Liver (tissue), 9 donors: ENCODE data around the gene MAP6. TPM values are rescaled to one million over a fixed set of nuclear protein-coding genes. Genes with fewer than 3 reads are reported as not detected.

Experiments
- DNase-seq: peaks from one replicate; pipeline ENCODE4 v3.0.0-alpha.2; 2017; ENCODE audit warnings: low spot score
- H3K27ac ChIP-seq, 2 donors: one replicate each; pipeline ENCODE4 v1.7.0; 2013; ENCODE audit warnings: inconsistent platforms in 2 of 2, low read length in 2 of 2, control low read depth in 1 of 2, low read depth in 1 of 2, mild to moderate bottlenecking in 1 of 2
- H3K27me3 ChIP-seq, 4 donors: one replicate each; pipeline versions ENCODE4 v1.6.1 to v1.7.0; 2013; ENCODE audit warnings: low read length in 3 of 4, inconsistent platforms in 1 of 4, mild to moderate bottlenecking in 1 of 4, moderate library complexity in 1 of 4; ENCODE audit not compliant: control insufficient read depth in 4 of 4, insufficient read depth in 4 of 4
- H3K36me3 ChIP-seq, 4 donors: one replicate each; pipeline versions ENCODE4 v1.6.1 to v1.7.0; 2013; ENCODE audit warnings: low read length in 3 of 4, mild to moderate bottlenecking in 3 of 4, low read depth in 1 of 4, moderate library complexity in 1 of 4; ENCODE audit not compliant: control insufficient read depth in 4 of 4, insufficient read depth in 3 of 4
- H3K4me1 ChIP-seq, 4 donors: one replicate each; pipeline versions ENCODE4 v1.6.1 to v1.7.0; 2013; ENCODE audit warnings: low read length in 3 of 4, mild to moderate bottlenecking in 3 of 4, moderate library complexity in 1 of 4; ENCODE audit not compliant: control insufficient read depth in 4 of 4, insufficient read depth in 4 of 4
- H3K4me3 ChIP-seq, 3 donors: one replicate each; pipeline versions ENCODE4 v1.6.1 to v1.7.0; 2013; ENCODE audit warnings: low read length in 3 of 3, control low read depth in 1 of 3, low read depth in 1 of 3, mild to moderate bottlenecking in 1 of 3
- H3K9ac ChIP-seq, 2 donors: one replicate each; pipeline ENCODE4 v1.7.0; 2013; ENCODE audit warnings: low read length in 2 of 2, mild to moderate bottlenecking in 2 of 2, moderate library complexity in 2 of 2, control low read depth in 1 of 2, low read depth in 1 of 2
- H3K9me3 ChIP-seq, 4 donors: one replicate each; pipeline versions ENCODE4 v1.6.1 to v1.7.0; 2013; ENCODE audit warnings: low read length in 3 of 4; ENCODE audit not compliant: control insufficient read depth in 4 of 4
- ATF3 ChIP-seq: IDR thresholded peaks from 2 replicates; pipeline ENCODE4 v1.6.1; 2016; ENCODE audit warnings: antibody characterized with exemption
- EGR1 ChIP-seq, 2 donors: IDR thresholded peaks; 2 replicates each; pipeline ENCODE4 v1.6.1; 2016 to 2018; ENCODE audit warnings: antibody characterized with exemption in 2 of 2, low read depth in 2 of 2
- FOXA1 ChIP-seq: IDR thresholded peaks from 2 replicates; pipeline ENCODE4 v1.6.1; 2016; ENCODE audit warnings: antibody characterized with exemption
- FOXA2 ChIP-seq: IDR thresholded peaks from 2 replicates; pipeline ENCODE4 v1.6.1; 2016; ENCODE audit warnings: antibody characterized with exemption
- GABPA ChIP-seq, 2 donors: IDR thresholded peaks in 1 of 2; conservative IDR thresholded peaks in 1 of 2; 2 replicates each; pipeline ENCODE4 v1.6.1; 2016; ENCODE audit warnings: antibody characterized with exemption in 2 of 2, mild to moderate bottlenecking in 1 of 2, moderate library complexity in 1 of 2
- HNF4A ChIP-seq, 2 donors: conservative IDR thresholded peaks; 2 replicates each; pipeline ENCODE4 v1.6.1; 2016; ENCODE audit warnings: antibody characterized with exemption in 2 of 2, mild to moderate bottlenecking in 2 of 2
- HNF4G ChIP-seq: IDR thresholded peaks from 2 replicates; pipeline ENCODE4 v1.6.1; 2016; ENCODE audit warnings: antibody characterized with exemption
- JUND ChIP-seq, 2 donors: IDR thresholded peaks; 2 replicates each; pipeline ENCODE4 v1.6.1; 2016; ENCODE audit warnings: antibody characterized with exemption in 2 of 2
- NR2F2 ChIP-seq: IDR thresholded peaks from 2 replicates; pipeline ENCODE4 v1.6.1; 2016; ENCODE audit warnings: antibody characterized with exemption
- RAD21 ChIP-seq, 2 donors: IDR thresholded peaks; 2 replicates each; pipeline ENCODE4 v1.6.1; 2016; ENCODE audit warnings: antibody characterized with exemption in 2 of 2, mild to moderate bottlenecking in 2 of 2
- REST ChIP-seq: IDR thresholded peaks from 2 replicates; pipeline ENCODE4 v1.6.1; 2016; ENCODE audit warnings: antibody characterized with exemption, mild to moderate bottlenecking
- RXRA ChIP-seq, 2 donors: IDR thresholded peaks; 2 replicates each; pipeline ENCODE4 v1.6.1; 2017 to 2018; ENCODE audit warnings: antibody characterized with exemption in 2 of 2, mild to moderate bottlenecking in 1 of 2
- SP1 ChIP-seq: IDR thresholded peaks from 2 replicates; pipeline ENCODE4 v1.6.1; 2018; ENCODE audit warnings: antibody characterized with exemption, mild to moderate bottlenecking
- TAF1 ChIP-seq: conservative IDR thresholded peaks from 2 replicates; pipeline ENCODE4 v1.6.1; 2016; ENCODE audit warnings: antibody characterized with exemption, mild to moderate bottlenecking
- YY1 ChIP-seq: IDR thresholded peaks from 2 replicates; pipeline ENCODE4 v1.6.1; 2016; ENCODE audit warnings: antibody characterized with exemption, mild to moderate bottlenecking
- WGBS: extraction: QIAGEN DNeasy Blood & Tissue Kit; methylation state at CpG from one replicate; pipeline ENCODE4 v1.1.7; 2013; 5-methylcytosine and 5-hydroxymethylcytosine counted together
- polyA plus RNA-seq, 2 donors: library from polyadenylated mRNA; stranded (reverse) in 1 of 2; unstranded in 1 of 2; fragments of 200-250 nt in 1 of 2; fragments of >200 nt in 1 of 2; fragmentation: Nextera tagmentation in 1 of 2; extraction: Ambion mirVana in 1 of 2; gene quantifications; one replicate each; pipeline versions ENCODE4 v1.2.1 to v1.2.3, GENCODE V29; 2013 to 2015
- total RNA-seq, 2 donors: library from RNA; depleted of rRNA; stranded (reverse); fragments of >200 nt; gene quantifications; one replicate each; pipeline ENCODE4 v1.2.3, GENCODE V29; 2014
- TF ChIP-seq, protein P1 (sequence below): fragments of 150-350 bp; IDR thresholded peaks from 2 replicates; pipeline ENCODE4 v1.5.1; 2017; ENCODE audit warnings: improper control_type of control experiment, low read depth, low read length; ENCODE audit not compliant: missing input control
- TF ChIP-seq, protein P2 (sequence below): IDR thresholded peaks from 2 replicates; pipeline ENCODE4 v1.6.1; 2016; ENCODE audit warnings: antibody characterized with exemption
- TF ChIP-seq, protein P3 (sequence below): IDR thresholded peaks from 2 replicates; pipeline ENCODE4 v1.6.1; 2016; ENCODE audit warnings: antibody characterized with exemption
- donor health status: healthy.
- donor health status: healthy.
- donor health status: healthy.
- donor health status: healthy.
- donor health status: healthy.

Gene MAP6
- total and polyA plus RNA-seq, 4 donors: 0.22 to 0.36 (median 0.24) TPM

GRCh38 chr11:75600356-75600755 is 68.5 kb downstream of the MAP6 start:
- Histone ChIP-seq H3K4me1 (no peaks in the 10 kb centered on the region), H3K4me3 (no peak overlapping the region), H3K9me3 (no peaks in the 10 kb centered on the region), H3K27ac (no peak overlapping the region), H3K9ac (no peak overlapping the region), H3K27me3 (no peaks in the 10 kb centered on the region), H3K36me3 (no peaks in the 10 kb centered on the region)
- 76% methylated on average over 3 of the region's 3 CpGs for WGBS
- no peak for TF ChIP-seq NR2F2
- TF ChIP-seq, protein P1, sequence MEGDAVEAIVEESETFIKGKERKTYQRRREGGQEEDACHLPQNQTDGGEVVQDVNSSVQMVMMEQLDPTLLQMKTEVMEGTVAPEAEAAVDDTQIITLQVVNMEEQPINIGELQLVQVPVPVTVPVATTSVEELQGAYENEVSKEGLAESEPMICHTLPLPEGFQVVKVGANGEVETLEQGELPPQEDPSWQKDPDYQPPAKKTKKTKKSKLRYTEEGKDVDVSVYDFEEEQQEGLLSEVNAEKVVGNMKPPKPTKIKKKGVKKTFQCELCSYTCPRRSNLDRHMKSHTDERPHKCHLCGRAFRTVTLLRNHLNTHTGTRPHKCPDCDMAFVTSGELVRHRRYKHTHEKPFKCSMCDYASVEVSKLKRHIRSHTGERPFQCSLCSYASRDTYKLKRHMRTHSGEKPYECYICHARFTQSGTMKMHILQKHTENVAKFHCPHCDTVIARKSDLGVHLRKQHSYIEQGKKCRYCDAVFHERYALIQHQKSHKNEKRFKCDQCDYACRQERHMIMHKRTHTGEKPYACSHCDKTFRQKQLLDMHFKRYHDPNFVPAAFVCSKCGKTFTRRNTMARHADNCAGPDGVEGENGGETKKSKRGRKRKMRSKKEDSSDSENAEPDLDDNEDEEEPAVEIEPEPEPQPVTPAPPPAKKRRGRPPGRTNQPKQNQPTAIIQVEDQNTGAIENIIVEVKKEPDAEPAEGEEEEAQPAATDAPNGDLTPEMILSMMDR: no peak
- no peak for TF ChIP-seq RXRA (IDR thresholded peaks at IDR 0.05)
- TF ChIP-seq, protein P2, sequence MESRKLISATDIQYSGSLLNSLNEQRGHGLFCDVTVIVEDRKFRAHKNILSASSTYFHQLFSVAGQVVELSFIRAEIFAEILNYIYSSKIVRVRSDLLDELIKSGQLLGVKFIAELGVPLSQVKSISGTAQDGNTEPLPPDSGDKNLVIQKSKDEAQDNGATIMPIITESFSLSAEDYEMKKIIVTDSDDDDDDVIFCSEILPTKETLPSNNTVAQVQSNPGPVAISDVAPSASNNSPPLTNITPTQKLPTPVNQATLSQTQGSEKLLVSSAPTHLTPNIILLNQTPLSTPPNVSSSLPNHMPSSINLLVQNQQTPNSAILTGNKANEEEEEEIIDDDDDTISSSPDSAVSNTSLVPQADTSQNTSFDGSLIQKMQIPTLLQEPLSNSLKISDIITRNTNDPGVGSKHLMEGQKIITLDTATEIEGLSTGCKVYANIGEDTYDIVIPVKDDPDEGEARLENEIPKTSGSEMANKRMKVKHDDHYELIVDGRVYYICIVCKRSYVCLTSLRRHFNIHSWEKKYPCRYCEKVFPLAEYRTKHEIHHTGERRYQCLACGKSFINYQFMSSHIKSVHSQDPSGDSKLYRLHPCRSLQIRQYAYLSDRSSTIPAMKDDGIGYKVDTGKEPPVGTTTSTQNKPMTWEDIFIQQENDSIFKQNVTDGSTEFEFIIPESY: no peak
- TF ChIP-seq TAF1: no peak
- no peak for TF ChIP-seq HNF4A (conservative IDR thresholded peaks at IDR 0.05)
- no peak for TF ChIP-seq EGR1 (IDR thresholded peaks at IDR 0.05; ENCODE audit: low read depth in 2 of 2)
- no peak for TF ChIP-seq YY1
- TF ChIP-seq REST: no peak
- no peak for TF ChIP-seq FOXA1
- TF ChIP-seq, protein P3, sequence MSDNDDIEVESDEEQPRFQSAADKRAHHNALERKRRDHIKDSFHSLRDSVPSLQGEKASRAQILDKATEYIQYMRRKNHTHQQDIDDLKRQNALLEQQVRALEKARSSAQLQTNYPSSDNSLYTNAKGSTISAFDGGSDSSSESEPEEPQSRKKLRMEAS: no peak
- no peak for TF ChIP-seq GABPA (IDR thresholded peaks at IDR 0.05 in 1 of 2, conservative IDR thresholded peaks at IDR 0.05 in 1 of 2)
- no peak for TF ChIP-seq RAD21 (IDR thresholded peaks at IDR 0.05)
- TF ChIP-seq JUND (IDR thresholded peaks at IDR 0.05): no peak
- TF ChIP-seq ATF3: no peak
- no peak for TF ChIP-seq FOXA2
- no peak for TF ChIP-seq SP1
- no peak for TF ChIP-seq HNF4G
- DNase-seq: no peak

- WGBS: 89% methylated on average over 7 of the region's 7 CpGs
These were observed 69.9 kb downstream of the MAP6 start for GRCh38 chr11:75598900-75599299.

More at GRCh38 chr11:75598900-75599299, 69.9 kb downstream of the MAP6 start:
- H3K4me3 ChIP-seq: no peak overlapping the region
- no peaks in the 10 kb centered on the region for H3K4me1 ChIP-seq
- DNase-seq: no peak
- no peak overlapping the region for H3K9ac ChIP-seq
- H3K27me3 ChIP-seq: no peaks in the 10 kb centered on the region
- no peak overlapping the region for H3K27ac ChIP-seq
- TF ChIP-seq TAF1 (no peak), REST (no peak), JUND (IDR thresholded peaks at IDR 0.05) (no peak)
- TF ChIP-seq, protein P1: no peak
- H3K9me3 ChIP-seq: no peaks in the 10 kb centered on the region
- H3K36me3 ChIP-seq: no peaks in the 10 kb centered on the region
